GM21825 (cell line): ENCODE data around the gene HEATR5A.
A peak's percentile ranks its signal among the peaks of the same experiment; 100 is the strongest.
"Not testable (repeated sequence)": the region's sequence is repeated elsewhere in the genome, so short reads cannot be mapped to it uniquely, and the experiment has no call there.

Experiments
- ATAC-seq: cut with Tn5 transposase; IDR thresholded peaks from one replicate; pipeline ENCODE4 v1.9.1; 2021; ENCODE audit warnings: mild to moderate bottlenecking, moderate library complexity; ENCODE audit not compliant: unreplicated experiment

The HEATR5A gene

GRCh38 chr14:31287294-31287972 is 132.9 kb downstream of the HEATR5A start:
- ATAC-seq, result no peak

GRCh38 chr14:31286456-31287293 is 133.7 kb downstream of the HEATR5A start:
- no peak for ATAC-seq

DNA sequence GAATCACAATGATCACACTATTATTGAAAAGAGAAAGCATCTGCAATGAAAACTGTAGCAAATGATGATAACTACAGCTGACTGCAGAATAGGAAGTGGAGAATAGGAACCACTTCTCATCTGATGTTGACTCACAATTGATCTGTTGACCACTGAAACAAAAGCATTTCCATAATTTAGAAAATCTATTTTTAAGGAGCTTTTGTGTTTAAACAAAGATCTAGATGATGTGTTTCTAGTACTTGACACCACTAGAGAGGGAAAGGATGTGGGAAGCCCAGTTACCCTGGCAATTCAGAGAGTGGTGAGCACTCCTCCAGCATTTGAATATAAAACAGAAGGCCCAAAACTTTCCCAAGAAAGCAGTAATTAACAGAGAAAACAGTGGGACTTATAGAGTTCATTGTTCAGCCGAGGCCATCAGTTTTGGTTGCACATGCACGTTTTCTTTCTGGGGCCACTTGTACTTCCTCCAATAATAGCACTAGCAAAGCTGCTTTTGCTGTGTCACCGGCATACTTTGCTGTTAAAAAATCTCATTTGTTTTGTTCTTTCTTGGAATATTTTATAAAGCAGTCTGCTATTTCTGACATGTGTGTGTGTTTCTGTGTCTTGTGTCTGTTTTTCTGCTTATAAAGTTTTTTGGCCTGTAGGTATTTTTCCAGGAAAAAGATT is 136.6 kb downstream of the HEATR5A start:
- peak; percentile 78 for ATAC-seq

- ATAC-seq, result peak; percentile 11
These were observed 137.2 kb downstream of the HEATR5A start for GRCh38 chr14:31283153-31283552.

DNA sequence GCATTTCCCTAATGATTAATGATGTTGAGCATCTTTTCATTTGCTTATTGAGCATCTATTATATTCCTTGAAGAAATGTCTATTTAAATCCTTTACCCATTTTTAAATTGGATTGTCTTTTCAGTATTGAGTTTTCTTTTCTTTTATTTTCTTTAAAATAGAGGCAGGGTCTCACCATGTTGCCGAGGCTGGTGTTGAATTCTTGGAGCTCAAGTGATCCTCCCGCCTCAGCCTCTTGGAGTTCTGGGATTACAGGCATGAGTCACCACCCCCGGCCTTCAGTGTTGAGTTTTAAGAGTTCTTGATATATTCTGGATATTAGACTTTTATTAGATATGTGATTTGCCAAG is 139.5 kb downstream of the HEATR5A start:
- ATAC-seq, result no peak

GRCh38 chr14:31280132-31280870 is 140.0 kb downstream of the HEATR5A start:
- ATAC-seq, result no peak

GRCh38 chr14:31278883-31279282 is 141.5 kb downstream of the HEATR5A start:
- ATAC-seq, result no peak

- no peak for ATAC-seq
These were observed 143.3 kb downstream of the HEATR5A start for GRCh38 chr14:31277085-31277484.

DNA sequence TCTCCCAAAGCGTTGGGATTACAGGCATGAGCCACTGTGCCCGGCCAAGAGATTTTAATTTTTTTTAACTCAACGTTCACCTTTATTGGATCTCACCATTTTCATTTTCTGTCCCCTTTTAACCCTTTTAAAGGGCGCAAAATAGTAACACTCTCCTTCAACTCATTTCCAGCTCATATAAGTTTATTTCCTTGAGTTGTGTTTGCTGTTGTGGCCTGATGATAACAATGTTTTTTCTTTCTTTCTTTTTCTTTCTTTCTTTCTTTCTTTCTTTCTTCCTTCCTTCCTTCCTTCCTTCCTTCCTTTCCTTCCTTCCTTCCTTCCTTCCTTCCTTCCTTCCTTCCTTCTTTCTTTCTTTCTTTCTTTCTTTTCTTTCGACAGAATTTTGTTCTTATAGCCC is 143.9 kb downstream of the HEATR5A start:
- ATAC-seq, result not testable (repeated sequence)

DNA sequence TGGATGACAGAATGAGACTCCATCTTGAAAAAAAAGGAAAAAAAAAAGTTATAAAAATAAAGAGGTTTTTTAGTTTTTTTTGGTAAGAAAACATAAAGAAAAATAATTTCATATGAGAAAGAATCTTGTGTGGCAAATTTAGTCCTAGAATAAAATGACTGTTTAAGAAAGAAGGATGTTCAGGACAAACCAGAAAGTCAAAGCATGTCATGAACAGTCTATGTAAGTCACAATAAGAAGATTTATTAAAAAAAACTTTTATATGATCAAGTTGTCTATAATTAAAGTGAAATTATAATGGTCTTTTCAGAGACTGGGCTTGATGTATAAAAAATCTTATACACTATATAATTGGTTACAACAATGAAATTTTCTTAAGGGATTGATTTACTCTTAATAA is 144.6 kb downstream of the HEATR5A start:
- no peak for ATAC-seq

GRCh38 chr14:31271648-31272047 is 148.7 kb downstream of the HEATR5A start:
- ATAC-seq, result no peak

GRCh38 chr14:31270196-31270772 is 150.1 kb downstream of the HEATR5A start:
- no peak for ATAC-seq

DNA sequence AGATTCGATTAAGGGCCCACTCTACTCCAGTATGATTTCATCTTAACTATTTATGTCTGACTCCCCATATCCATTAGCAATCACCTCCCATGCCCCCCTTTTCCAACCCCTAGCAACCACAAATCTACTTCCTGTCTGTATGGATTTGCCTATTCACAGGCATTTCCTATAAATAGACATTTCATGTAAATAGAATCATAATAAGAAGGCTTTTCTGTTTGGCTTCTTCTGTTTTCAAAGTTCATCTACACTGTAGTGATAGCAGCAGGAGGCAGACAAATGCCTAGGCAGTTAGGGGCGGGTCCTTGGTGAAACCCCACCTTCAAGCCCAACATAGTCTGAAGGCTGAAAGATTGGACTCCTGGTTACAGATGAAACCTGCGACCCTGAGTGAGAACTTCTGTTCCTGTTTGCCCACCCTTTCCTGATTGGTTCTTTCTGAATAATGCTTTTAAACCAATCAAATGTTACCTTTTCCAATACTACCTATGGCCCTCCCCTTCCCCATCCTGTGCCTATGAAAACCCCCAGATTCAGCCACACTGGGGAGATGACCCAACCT is 150.6 kb downstream of the HEATR5A start:
- ATAC-seq, result no peak

DNA sequence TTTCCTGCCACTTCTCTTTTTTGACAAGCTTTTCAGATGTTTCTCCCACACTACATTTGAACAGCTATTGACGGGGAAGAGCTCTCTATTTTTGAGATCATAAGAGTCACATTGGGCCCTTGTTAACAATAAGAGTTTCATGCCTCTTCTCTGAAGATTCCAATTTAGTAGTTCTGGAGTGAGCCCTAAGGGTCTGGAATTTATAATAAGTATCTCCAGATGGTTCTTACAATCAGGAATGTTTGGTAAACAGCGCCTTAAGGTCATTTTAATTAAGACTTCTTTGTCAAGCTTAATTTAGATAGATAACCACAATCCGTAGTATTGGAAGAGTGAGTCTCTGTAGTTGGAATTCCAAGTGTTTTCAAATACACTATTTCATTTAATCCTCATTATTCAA is 152.1 kb downstream of the HEATR5A start:
- no peak for ATAC-seq

- no peak for ATAC-seq
These were observed 153.7 kb downstream of the HEATR5A start for GRCh38 chr14:31266437-31267331.

DNA sequence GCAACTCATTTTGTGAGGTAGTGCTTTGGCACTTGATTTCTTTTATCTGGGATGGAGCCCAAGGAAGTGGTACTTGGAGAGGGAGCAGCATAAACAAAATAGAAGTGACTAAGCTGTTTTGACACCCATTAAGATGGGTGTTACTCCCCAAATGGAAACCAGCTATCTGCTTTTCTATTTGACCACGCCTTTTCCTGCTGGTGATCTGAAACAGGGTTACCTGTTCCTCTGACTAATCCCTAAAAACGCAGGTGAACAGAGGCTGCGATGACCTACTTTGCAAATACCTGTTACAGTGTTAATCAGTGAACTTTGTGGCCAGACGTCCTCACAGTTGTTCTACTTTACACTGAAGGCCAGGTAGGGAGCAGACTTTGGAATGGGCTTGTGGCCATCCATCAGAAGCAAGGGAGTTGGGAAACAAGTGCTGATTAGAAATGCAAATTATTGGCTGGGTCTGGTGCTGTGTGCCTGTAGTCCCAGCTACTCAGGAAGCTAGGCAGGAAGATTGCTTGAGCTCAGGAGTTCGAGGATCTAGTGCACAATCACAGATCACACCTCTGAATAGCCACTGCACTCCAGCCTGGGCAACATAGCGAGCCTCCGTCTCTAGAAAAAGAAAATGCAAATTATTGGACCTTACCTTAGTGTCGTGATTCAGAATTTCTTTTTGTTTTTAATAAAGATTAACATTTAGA is 154.5 kb downstream of the HEATR5A start:
- ATAC-seq, result no peak

DNA sequence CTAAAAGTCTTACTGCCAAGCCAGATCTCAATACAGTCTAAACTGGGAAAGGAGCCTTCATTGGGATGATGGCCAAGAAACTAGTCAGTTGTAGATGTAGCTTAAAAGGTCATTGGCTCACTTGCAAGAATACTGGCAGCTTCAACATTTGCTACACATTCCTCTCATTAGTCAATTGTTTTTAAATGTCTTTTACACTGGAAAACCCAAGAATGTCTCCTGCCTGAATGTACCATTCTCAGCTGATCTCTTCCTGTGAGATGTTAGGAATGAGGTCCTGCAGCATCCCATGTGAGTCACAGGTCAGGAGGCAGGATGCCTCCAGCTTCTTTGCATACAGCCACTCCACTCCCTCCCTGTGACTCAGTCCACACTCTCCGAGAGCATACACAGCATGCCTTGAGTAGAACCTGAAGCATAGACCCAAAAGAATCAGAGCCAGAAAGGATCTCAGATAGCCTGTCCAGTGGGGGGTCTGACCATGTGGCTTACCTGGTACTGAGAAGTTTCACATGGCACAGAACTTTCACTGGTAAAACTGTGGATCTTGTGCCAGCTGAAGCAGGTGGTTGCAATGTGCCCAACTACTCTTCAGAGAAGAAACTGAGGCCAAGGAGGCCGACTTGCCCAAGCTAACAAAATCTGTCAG is 156.7 kb downstream of the HEATR5A start:
- ATAC-seq, result no peak
